NCI-H2196 (cell line): Measurements from ENCODE around the gene SECTM1.
"Not testable (repeated sequence)": the region's sequence is repeated elsewhere in the genome, so short reads cannot be mapped to it uniquely, and the experiment has no call there.

Source experiments
- DNase-seq: peaks from one replicate; lab custom pipeline; 2025; ENCODE audit not compliant: unreplicated experiment; lab: John Stamatoyannopoulos, UW

Gene SECTM1

DNA sequence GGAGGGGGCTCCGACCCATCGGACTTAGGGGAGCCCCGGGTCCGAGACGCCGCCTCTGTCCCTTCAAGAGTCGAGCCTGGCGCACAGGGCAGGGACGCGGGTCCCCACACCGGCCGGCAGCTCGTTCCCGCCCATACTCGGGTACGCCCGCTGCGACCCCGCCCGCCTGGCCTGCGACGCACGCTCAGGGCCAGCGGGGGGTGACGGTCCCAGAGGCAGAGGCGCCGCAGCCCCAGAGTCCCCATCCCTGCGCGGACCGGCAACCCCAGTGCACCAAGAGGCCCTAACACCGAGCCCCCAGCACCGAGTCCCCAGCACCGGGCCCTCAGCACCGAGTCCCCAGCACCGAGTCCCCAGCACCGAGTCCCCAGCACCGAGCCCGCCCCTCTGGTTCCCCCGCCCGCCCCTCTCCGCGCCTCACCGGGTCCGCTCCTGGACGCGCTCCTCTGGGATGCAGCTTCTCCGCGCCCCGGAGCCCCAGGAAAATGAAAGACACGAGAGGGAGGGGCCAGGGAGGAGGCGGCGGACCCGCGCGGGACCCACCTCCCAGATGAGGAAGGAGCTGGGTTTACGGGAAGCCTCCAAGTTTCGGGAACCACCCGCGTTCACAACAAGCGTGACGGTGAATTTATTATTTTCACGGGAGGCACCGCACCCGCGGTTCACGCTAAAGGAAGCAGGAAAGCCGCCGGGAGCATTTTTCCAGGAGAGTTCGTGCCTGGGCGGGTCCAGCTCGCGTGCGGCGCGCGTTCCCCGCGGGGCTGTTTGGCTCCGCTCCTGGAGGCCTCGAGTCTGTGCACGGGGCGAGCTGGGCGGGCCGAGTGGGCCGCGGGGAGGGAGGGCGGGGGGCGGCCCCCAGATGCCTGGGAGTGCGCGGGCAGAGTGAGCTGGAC is at the start of gene SECTM1:
SECTM1 (minus strand) TSS at position 488 of the 893 bp plus-strand sequence. CDS start 6,526 bp downstream, outside the sequence.
- DNase-seq: no peak

DNA sequence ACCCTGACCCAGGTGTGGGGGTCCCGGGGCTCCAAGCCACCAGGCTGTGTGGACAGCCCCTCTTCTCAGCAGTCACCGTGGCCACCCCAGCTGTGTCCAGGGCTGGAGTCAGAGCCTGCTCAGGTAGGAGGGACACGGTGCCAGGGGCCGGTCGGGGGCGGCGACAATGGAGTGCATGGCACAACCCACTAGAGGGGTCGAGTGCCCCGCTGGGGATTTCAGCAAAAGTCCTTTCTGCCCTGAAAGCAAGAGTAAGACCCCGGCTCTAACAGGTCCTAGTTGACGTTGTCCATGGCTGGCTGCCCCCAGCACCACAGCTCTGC is 49.3 kb upstream of the SECTM1 start:
- no peak for DNase-seq

GRCh38 chr17:82382220-82382932 is 48.8 kb upstream of the SECTM1 start:
- not testable (repeated sequence) for DNase-seq

DNA sequence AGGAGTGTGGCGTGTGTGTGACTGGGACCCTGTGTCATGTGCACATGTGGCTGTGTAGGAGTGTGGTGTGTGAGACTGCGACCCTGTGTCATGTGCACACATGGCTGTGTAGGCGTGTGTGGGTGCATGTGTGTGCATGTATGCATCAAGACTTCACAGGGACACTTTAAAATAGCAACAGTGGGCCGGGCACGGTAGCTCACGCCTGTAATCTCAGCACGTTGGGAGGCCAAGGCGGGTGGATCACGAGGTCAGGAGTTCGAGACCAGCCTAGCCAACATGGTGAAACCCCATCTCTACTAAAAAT is 48.1 kb upstream of the SECTM1 start:
- DNase-seq: not testable (repeated sequence)

- no peak for DNase-seq
Measured at GRCh38 chr17:82380860-82381702, 47.5 kb upstream of the SECTM1 start.

- DNase-seq: no peak
Measured at GRCh38 chr17:82378741-82379021, 45.1 kb upstream of the SECTM1 start.

GRCh38 chr17:82377924-82378740 is 44.6 kb upstream of the SECTM1 start:
- no peak for DNase-seq

DNA sequence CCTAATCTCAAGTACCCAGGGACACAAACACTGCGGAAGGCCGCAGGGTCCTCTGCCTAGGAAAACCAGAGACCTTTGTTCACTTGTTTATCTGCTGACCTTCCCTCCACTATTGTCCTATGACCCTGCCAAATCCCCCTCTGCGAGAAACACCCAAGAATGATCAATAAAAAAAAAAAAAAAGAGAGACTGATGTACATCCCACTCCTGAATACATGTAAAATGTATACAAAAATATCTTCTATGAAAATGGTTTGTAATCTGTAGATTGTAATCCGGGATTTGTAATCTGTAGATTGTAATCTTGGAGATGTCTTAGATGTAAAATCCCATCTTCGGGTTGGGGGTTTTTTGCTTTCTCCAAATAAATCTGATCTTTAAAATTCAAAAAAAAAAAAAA is 43.7 kb upstream of the SECTM1 start:
- DNase-seq: not testable (repeated sequence)

DNA sequence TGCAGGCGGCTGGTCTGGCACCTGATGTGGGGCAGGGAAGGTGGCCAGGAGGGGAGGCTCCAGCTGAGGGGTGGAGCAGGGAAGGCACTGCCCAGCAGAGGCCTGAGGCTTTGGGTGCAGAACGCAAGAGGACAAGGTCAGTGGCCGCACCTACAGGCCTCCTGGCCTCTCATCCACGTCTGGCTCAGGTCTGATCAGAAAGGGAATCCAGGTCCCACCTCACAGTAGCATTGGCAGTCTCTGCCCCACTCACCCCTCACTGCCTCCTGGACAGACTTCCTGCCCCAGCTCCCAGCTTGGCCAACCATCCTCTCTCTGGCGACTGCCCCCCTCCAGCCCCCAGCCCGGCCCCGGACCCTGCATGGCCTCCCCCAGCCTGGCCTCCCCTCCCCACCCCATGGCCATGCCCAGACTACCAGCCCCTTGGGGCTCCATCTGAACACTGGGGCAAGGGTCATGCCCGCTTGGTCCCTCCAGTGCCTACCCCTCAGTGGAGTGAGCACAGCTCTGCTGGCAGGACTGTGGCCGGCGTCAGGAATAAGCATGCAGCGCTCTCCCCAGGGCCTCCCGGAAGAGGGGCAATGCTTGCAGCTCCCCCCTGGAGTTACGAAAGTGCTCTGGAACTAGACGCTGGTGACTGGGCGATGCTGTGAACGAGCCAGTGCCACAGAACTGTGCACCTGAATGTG is 42.6 kb upstream of the SECTM1 start:
- no peak for DNase-seq

- no peak for DNase-seq
Measured at GRCh38 chr17:82375359-82376041, 41.9 kb upstream of the SECTM1 start.

DNA sequence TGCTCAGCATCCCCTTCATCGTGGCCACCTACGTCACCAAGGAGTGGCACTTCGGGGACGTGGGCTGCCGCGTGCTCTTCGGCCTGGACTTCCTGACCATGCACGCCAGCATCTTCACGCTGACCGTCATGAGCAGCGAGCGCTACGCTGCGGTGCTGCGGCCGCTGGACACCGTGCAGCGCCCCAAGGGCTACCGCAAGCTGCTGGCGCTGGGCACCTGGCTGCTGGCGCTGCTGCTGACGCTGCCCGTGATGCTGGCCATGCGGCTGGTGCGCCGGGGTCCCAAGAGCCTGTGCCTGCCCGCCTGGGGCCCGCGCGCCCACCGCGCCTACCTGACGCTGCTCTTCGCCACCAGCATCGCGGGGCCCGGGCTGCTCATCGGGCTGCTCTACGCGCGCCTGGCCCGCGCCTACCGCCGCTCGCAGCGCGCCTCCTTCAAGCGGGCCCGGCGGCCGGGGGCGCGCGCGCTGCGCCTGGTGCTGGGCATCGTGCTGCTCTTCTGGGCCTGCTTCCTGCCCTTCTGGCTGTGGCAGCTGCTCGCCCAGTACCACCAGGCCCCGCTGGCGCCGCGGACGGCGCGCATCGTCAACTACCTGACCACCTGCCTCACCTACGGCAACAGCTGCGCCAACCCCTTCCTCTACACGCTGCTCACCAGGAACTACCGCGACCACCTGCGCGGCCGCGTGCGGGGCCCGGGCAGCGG is 41.2 kb upstream of the SECTM1 start:
- DNase-seq: no peak

- no peak for DNase-seq
Measured at GRCh38 chr17:82373731-82374625, 40.4 kb upstream of the SECTM1 start.

GRCh38 chr17:82373072-82373452 is 39.5 kb upstream of the SECTM1 start:
- not testable (repeated sequence) for DNase-seq

GRCh38 chr17:82372249-82373071 is 38.9 kb upstream of the SECTM1 start:
- no peak for DNase-seq

DNA sequence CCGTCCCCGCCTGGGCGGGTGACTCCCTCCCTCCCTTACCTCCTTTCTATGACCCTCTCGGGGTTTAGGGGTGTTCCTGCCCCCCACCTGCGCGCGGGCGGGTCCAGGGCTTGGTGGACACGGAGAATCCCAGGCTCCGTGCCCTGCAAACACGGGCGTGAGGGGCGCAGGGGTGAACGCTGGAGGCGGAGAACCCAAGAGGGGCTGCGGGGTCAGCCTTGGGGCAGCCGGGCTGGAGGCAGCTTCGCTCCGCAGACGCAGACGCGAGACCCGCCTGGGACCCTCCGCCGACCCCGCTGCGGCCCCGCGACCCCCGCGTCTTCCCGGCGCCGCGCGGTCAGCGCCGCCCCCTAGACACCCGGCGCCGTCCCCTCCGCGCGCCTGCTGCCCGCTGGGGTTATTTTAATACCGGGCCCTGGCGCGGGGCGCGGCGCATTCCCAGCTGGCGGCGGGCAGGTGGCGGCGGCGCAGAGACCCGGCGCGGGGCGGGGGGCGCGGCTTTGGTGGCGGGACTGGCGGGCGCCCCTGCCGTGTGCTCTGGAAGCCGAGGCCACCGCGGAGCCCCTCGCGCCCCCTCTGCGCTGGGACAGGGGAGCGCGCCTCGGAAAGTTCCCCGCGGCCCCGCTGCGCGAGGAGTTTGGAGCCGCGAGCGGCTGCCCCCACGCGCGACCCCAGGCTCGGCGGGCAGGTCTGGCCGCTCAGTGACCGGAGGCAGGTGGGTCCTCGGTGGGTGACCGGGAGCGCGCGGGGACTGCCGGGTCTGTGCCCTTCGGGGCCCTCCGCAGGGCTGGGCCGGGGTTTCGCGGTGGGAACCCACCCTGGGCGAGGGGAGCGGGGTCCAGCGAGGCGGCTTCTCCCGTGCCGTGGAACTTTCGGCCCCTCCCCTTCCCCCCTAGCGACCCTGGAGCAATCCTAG is 38.0 kb upstream of the SECTM1 start, which contains the start of gene UTS2R:
UTS2R (plus strand) TSS at position 433 of the 916 bp plus-strand sequence. CDS start 2,560 bp downstream, outside the sequence.
- no peak for DNase-seq
